H1 (cell line): ENCODE data around the gene SPOP.

Experiments
- ASH2L ChIP-seq: fragments of 200-600, 300-600 bp; sonication (generic); IDR thresholded peaks from one replicate; pipeline ENCODE4 v1.7.1; 2017; ENCODE audit warnings: low read length
- BCL11A ChIP-seq, 2 experiments: IDR thresholded peaks; one replicate each; pipeline ENCODE4 v1.6.1; 2011; ENCODE audit warnings: low read depth in 2 of 2, low read length in 2 of 2, mild to moderate bottlenecking in 2 of 2
- CREB1 ChIP-seq: IDR thresholded peaks from 2 replicates; pipeline ENCODE4 v1.6.1; 2012; ENCODE audit warnings: inconsistent platforms
- CTCF ChIP-seq, 3 experiments: IDR thresholded peaks; 1 replicate in 2 of 3; 2 replicates in 1 of 3; pipeline versions ENCODE4 v1.5.1 to v1.6.1; 2011; ENCODE audit warnings: low read length in 3 of 3, mild to moderate bottlenecking in 3 of 3, inconsistent platforms in 2 of 3, low read depth in 1 of 3, moderate library complexity in 1 of 3; ENCODE audit not compliant: insufficient read depth in 1 of 3; ENCODE audit errors: control extremely low read depth in 1 of 3
- EP300 ChIP-seq, 2 experiments: IDR thresholded peaks; 1 replicate in 1 of 2; 2 replicates in 1 of 2; pipeline ENCODE4 v1.6.1; 2011 to 2012; ENCODE audit warnings: low read depth in 2 of 2, low read length in 2 of 2, mild to moderate bottlenecking in 2 of 2, borderline replicate concordance in 1 of 2, inconsistent platforms in 1 of 2, moderate library complexity in 1 of 2
- GABPA ChIP-seq: IDR thresholded peaks from 2 replicates; pipeline ENCODE4 v1.6.1; 2011; ENCODE audit warnings: mild to moderate bottlenecking, low read length, moderate library complexity, borderline replicate concordance; ENCODE audit not compliant: insufficient read depth
- JUND ChIP-seq: IDR thresholded peaks from 2 replicates; pipeline ENCODE4 v1.6.1; 2011; ENCODE audit warnings: mild to moderate bottlenecking, improper control_type of control experiment, low read length
- MAX ChIP-seq: IDR thresholded peaks from 2 replicates; pipeline ENCODE4 v1.6.1; 2012; ENCODE audit warnings: inconsistent platforms
- POLR2A ChIP-seq, 2 experiments: IDR thresholded peaks; 1 replicate in 1 of 2; 2 replicates in 1 of 2; pipeline ENCODE4 v1.6.1; 2011; ENCODE audit warnings: low read depth in 2 of 2, low read length in 2 of 2, mild to moderate bottlenecking in 2 of 2; ENCODE audit errors: control extremely low read depth in 1 of 2
- POLR2AphosphoS5 ChIP-seq: IDR thresholded peaks from 2 replicates; pipeline ENCODE4 v1.6.1; 2011; ENCODE audit warnings: low read depth, low read length
- RAD21 ChIP-seq, 2 experiments: IDR thresholded peaks in 1 of 2; conservative IDR thresholded peaks in 1 of 2; 2 replicates each; pipeline ENCODE4 v1.6.1; 2011; ENCODE audit warnings: low read depth in 2 of 2, low read length in 2 of 2, improper control_type of control experiment in 1 of 2, inconsistent platforms in 1 of 2, mild to moderate bottlenecking in 1 of 2, moderate library complexity in 1 of 2
- YY1 ChIP-seq: IDR thresholded peaks from 2 replicates; pipeline ENCODE4 v1.6.1; 2011; ENCODE audit warnings: low read depth, mild to moderate bottlenecking, low read length
- ZNF274 ChIP-seq: IDR thresholded peaks from 2 replicates; pipeline ENCODE4 v1.7.0; 2012; ENCODE audit warnings: low read length, borderline replicate concordance; ENCODE audit errors: extremely low read depth
- TF ChIP-seq, protein P1 (sequence below): IDR thresholded peaks from 2 replicates; pipeline ENCODE4 v1.6.1; 2011; ENCODE audit warnings: low read length, improper control_type of control experiment

DNA sequence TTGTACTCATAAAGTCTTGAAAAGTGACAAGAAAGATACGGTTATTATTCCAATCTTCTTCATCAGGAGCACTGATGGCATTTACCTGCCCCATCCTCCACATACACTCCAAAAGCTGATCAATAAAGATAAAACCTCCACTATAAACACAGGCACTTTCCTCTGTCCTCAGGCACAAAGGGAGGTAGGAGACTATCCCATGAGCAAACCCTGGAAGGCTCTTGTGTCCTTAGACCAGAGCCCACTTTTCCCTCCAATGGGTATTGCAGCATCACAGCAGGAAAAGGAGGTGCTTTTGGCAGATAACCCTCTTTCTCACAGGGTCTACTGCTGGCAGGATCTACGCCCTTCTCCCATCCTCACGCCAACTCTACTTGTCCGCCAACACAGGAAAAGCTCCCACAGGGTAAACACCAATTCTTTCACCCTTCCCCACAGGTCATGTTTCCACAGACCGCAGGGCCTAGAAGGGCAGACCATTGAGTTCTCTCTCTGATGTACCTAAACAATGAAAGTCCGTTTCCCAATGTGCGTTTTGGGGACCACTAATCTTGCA, 73.5 kb downstream of the SPOP start:
- TF ChIP-seq RAD21 (IDR thresholded peaks at IDR 0.05 in 1 of 2, conservative IDR thresholded peaks at IDR 0.05 in 1 of 2; ENCODE audit: low read depth in 2 of 2, low read length in 2 of 2), result no peak
- no peak for TF ChIP-seq ASH2L
- TF ChIP-seq POLR2AphosphoS5, result no peak
- TF ChIP-seq CTCF (IDR thresholded peaks at IDR 0.05; ENCODE audit: control extremely low read depth in 1 of 3, insufficient read depth in 1 of 3, low read depth in 1 of 3, low read length in 3 of 3), result no peak
- TF ChIP-seq EP300 (IDR thresholded peaks at IDR 0.05; ENCODE audit: borderline replicate concordance in 1 of 2, low read depth in 2 of 2, low read length in 2 of 2), result no peak
- TF ChIP-seq BCL11A (IDR thresholded peaks at IDR 0.05; ENCODE audit: low read depth in 2 of 2, low read length in 2 of 2), result no peak
- no peak for TF ChIP-seq YY1
- no peak for TF ChIP-seq MAX
- TF ChIP-seq GABPA, result no peak
- TF ChIP-seq, protein P1, sequence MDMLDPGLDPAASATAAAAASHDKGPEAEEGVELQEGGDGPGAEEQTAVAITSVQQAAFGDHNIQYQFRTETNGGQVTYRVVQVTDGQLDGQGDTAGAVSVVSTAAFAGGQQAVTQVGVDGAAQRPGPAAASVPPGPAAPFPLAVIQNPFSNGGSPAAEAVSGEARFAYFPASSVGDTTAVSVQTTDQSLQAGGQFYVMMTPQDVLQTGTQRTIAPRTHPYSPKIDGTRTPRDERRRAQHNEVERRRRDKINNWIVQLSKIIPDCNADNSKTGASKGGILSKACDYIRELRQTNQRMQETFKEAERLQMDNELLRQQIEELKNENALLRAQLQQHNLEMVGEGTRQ, result no peak
- TF ChIP-seq CREB1, result no peak
- no peak for TF ChIP-seq JUND
- no peak for TF ChIP-seq POLR2A (IDR thresholded peaks at IDR 0.05; ENCODE audit: control extremely low read depth in 1 of 2, low read depth in 2 of 2, low read length in 2 of 2)
- TF ChIP-seq ZNF274, result no peak
